Smooth muscle cell of the umbilical artery (primary cell): ENCODE measurements around the gene LPAR6. TPM values are rescaled to one million over a fixed set of nuclear protein-coding genes. Genes with fewer than 3 reads are reported as not detected.

Experiments
- total RNA-seq: library from RNA; depleted of rRNA; stranded (reverse); fragments of >200 nt; gene quantifications from 2 replicates; pipeline ENCODE4 v1.2.3, GENCODE V29; 2014

Gene LPAR6, protein sequence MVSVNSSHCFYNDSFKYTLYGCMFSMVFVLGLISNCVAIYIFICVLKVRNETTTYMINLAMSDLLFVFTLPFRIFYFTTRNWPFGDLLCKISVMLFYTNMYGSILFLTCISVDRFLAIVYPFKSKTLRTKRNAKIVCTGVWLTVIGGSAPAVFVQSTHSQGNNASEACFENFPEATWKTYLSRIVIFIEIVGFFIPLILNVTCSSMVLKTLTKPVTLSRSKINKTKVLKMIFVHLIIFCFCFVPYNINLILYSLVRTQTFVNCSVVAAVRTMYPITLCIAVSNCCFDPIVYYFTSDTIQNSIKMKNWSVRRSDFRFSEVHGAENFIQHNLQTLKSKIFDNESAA
- total RNA-seq: 2.1 and 5.3 TPM in 2 replicates

DNA sequence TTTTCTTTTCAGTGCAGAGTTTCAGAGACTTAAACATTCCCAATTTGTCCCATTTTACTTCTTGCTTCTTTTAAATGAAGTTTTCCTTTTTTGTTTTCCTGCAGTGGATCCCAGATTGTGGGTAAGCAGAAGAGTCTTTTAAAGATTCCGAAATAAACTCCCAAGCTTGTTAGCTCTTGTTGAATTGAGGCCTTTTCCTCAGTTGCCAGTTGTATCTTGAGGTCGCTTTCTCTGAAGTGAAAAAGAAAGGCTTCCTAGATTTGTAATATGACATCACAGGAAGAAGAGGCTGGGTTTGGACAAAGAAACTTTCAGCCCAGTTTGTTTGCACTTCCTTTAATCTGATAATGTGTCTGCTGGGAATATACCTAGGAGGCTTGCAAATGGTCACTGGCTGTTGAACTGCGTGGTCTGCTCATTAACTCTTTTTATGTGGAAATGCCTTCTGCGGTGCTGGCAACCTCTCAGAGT, at the start of gene LPAR6:
Gene LPAR6, minus strand, starts transcription at position 233 of the 471 bp plus-strand sequence. CDS start 690 bp downstream, outside the sequence.

Other genes with a start within 250 kb of the LPAR6 start
- 150 and 220 TPM in 2 replicates for gene ITM2B, start 179.9 kb downstream of the LPAR6 start, total RNA-seq
- gene RB1, start 109.4 kb downstream of the LPAR6 start, total RNA-seq: 24.3 and 37.9 TPM in 2 replicates
- 5.8 and 7.7 TPM in 2 replicates for gene RCBTB2, start 120.0 kb upstream of the LPAR6 start, total RNA-seq
- gene CYSLTR2, start 240.8 kb upstream of the LPAR6 start, total RNA-seq: 0.30 TPM in 1 of 2 replicates, not detected in the other